ENCODE results near the gene C16orf89. TPM values are rescaled to one million over a fixed set of nuclear protein-coding genes. Genes with fewer than 3 reads are reported as not detected.
A peak's percentile ranks its signal among the peaks of the same experiment; 100 is the strongest.
"Not testable (repeated sequence)": the region's sequence is repeated elsewhere in the genome, so short reads cannot be mapped to it uniquely, and the experiment has no call there.

The C16orf89 gene, protein sequence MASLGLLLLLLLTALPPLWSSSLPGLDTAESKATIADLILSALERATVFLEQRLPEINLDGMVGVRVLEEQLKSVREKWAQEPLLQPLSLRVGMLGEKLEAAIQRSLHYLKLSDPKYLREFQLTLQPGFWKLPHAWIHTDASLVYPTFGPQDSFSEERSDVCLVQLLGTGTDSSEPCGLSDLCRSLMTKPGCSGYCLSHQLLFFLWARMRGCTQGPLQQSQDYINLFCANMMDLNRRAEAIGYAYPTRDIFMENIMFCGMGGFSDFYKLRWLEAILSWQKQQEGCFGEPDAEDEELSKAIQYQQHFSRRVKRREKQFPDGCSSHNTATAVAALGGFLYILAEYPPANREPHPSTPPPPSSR
- under 1 TPM in 1 of 2 donors, not detected in 1; 0.51 TPM for total RNA-seq
- polyA plus RNA-seq (2013, experiment 1 of 2), result 1.0 TPM
- polyA plus RNA-seq (2013, experiment 2 of 2), result 1.1 TPM
- long read RNA-seq, experiment 1, partial matches to known transcripts, result 0 of 1 reads
- long read RNA-seq, experiment 1, other reads (novel, unspliced or antisense), result 1 of 1 reads
- long read RNA-seq, experiment 2, result 0 reads
- long read RNA-seq, experiment 3, result 0 reads
- long read RNA-seq, experiment 4, result 0 reads

DNA sequence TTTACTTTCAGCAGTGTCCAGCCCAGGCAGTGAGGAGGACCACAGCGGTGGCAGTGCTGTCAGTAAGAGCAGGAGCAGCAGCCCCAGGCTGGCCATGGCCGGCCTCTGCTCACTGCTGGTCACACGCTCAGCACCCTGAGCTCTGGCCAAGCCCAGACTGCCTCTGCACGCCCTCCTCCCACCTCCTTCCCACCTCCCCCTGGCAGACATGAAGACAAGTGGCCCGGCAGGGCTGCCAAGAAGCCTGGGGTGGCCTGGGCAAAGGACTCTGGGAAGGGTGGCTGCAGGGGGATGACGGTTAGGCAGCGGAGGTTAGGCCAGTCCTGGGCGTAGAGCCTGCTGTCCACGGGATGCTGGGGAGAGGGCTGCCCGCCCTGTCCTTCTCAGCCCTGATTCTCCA lies at the start of gene C16orf89:
Gene C16orf89, minus strand, starts transcription at position 144 of the 400 bp plus-strand sequence. Its CDS starts 48 bp downstream, at position 96.
- Mint-ChIP-seq H3K4me3 (no peak within 1 kb of the TSS), H3K9me3 (no peaks in the 10 kb centered on the region), H3K36me3 (ENCODE audit: low read depth) (no peaks in the 10 kb centered on the region), H3K27me3 (ENCODE audit: insufficient read depth) (peaks cover 8% of the 10 kb centered on the region), H3K4me1 (peaks cover 2% of the 10 kb centered on the region), H3K27ac (no peak within 1 kb of the TSS)
- H3K4me1 ChIP-seq (ENCODE audit: control insufficient read depth, insufficient read depth, low read length), result no peaks in the 10 kb centered on the region
- H3K27ac ChIP-seq (ENCODE audit: low read depth, low read length), result no peak within 1 kb of the TSS
- H3K36me3 ChIP-seq (ENCODE audit: control insufficient read depth, insufficient read depth, low read length), result no peaks in the 10 kb centered on the region
- no peaks in the 10 kb centered on the region for H3K9me3 ChIP-seq (ENCODE audit: control insufficient read depth, low read length)
- TF ChIP-seq, protein P1, sequence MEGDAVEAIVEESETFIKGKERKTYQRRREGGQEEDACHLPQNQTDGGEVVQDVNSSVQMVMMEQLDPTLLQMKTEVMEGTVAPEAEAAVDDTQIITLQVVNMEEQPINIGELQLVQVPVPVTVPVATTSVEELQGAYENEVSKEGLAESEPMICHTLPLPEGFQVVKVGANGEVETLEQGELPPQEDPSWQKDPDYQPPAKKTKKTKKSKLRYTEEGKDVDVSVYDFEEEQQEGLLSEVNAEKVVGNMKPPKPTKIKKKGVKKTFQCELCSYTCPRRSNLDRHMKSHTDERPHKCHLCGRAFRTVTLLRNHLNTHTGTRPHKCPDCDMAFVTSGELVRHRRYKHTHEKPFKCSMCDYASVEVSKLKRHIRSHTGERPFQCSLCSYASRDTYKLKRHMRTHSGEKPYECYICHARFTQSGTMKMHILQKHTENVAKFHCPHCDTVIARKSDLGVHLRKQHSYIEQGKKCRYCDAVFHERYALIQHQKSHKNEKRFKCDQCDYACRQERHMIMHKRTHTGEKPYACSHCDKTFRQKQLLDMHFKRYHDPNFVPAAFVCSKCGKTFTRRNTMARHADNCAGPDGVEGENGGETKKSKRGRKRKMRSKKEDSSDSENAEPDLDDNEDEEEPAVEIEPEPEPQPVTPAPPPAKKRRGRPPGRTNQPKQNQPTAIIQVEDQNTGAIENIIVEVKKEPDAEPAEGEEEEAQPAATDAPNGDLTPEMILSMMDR (conservative IDR thresholded peaks at IDR 0.05), result no peak
- H3K9ac ChIP-seq (ENCODE audit: extremely low read depth, low read length, poor library complexity, severe bottlenecking), result no peak within 1 kb of the TSS
- 94 to 95% methylated on average over 4 to 10 of the region's 10 CpGs for WGBS, 2 experiments (ENCODE audit: insufficient coverage in 1 of 2, insufficient read length in 1 of 2)
- no peak for DNase-seq
- H3K27me3 ChIP-seq (ENCODE audit: control insufficient read depth, insufficient read depth, low read length, poor library complexity, severe bottlenecking), result no peaks in the 10 kb centered on the region
- H3K4me3 ChIP-seq (ENCODE audit: low read length), result no peak within 1 kb of the TSS

DNA sequence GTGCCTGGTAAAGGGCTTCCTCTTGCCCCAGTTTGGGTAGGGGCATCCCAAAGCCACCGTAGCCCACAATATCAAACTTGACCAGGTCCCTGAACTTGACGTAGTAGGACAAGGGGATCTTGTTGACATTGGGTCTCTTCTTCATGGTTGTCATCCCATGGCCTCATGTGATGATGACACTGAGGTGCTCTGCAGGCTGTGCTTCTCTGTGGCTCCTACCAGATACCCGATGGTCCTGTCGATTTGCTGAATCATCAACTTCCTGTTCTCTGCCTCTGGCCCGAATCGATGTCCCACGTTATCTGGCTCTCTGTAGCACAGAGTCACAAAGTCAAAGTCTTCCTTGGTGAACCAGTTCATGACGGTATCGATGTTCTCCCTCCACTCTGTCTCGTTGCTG lies 45.2 kb upstream of the C16orf89 start:
- H3K4me1 Mint-ChIP-seq; H3K4me3 Mint-ChIP-seq; H3K9ac ChIP-seq (ENCODE audit: extremely low read depth, low read length, poor library complexity, severe bottlenecking); H3K27me3 Mint-ChIP-seq (ENCODE audit: insufficient read depth); DNase-seq; H3K27ac ChIP-seq (ENCODE audit: low read depth, low read length); H3K9me3 ChIP-seq (ENCODE audit: control insufficient read depth, low read length); H3K4me3 ChIP-seq (ENCODE audit: low read length); H3K27me3 ChIP-seq (ENCODE audit: control insufficient read depth, insufficient read depth, low read length, poor library complexity, severe bottlenecking); H3K36me3 Mint-ChIP-seq (ENCODE audit: low read depth); H3K9me3 Mint-ChIP-seq; H3K27ac Mint-ChIP-seq; H3K4me1 ChIP-seq (ENCODE audit: control insufficient read depth, insufficient read depth, low read length); H3K36me3 ChIP-seq (ENCODE audit: control insufficient read depth, insufficient read depth, low read length): not testable (repeated sequence)
- WGBS, 2 experiments (ENCODE audit: insufficient coverage in 1 of 2, insufficient read length in 1 of 2), result 86 to 97% methylated on average over 4 to 8 of the region's 10 CpGs

DNA sequence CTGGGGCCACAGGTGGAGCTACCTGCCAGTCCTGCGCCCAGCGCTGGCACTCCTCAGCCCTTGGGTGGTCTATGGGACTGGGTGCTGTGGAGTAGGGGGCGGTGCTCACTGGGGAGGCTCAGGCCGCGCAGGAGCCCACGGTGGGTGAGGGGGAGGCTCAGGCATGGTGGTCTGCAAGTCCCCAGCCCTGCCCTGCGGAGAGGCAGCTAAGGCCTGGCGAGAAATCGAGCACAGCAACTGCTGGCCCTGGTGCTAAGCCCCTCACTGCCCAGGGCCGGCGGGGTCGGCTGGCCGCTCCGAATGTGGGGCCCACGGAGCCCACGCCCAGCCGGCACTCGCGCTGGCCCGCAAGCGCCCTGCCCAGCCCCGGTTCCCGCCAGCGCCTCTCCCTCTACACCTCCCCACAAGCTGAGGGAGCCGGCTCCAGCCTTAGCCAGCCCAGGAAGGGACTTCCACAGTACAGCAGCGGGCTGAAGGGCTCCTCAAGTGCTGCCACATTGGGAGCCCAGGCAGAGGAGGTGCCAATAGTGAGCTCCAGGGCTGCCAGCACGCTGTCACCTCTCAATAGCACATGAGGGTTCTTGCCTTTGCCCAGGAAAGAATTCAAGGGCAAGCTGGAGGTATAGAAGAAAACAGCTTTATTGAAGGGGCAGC lies 42.9 kb upstream of the C16orf89 start:
- Histone ChIP-seq H3K27ac (ENCODE audit: low read depth, low read length) (no peak overlapping the region), H3K4me3 (ENCODE audit: low read length) (no peak overlapping the region), H3K36me3 (ENCODE audit: control insufficient read depth, insufficient read depth, low read length) (no peaks in the 10 kb centered on the region), H3K27me3 (ENCODE audit: control insufficient read depth, insufficient read depth, low read length, poor library complexity, severe bottlenecking) (no peaks in the 10 kb centered on the region), H3K9ac (ENCODE audit: extremely low read depth, low read length, poor library complexity, severe bottlenecking) (no peak overlapping the region), H3K4me1 (ENCODE audit: control insufficient read depth, insufficient read depth, low read length) (no peaks in the 10 kb centered on the region), H3K9me3 (ENCODE audit: control insufficient read depth, low read length) (no peaks in the 10 kb centered on the region)
- Mint-ChIP-seq H3K36me3 (ENCODE audit: low read depth) (no peaks in the 10 kb centered on the region), H3K4me1 (no peaks in the 10 kb centered on the region), H3K27ac (no peak overlapping the region), H3K4me3 (no peak overlapping the region), H3K9me3 (no peaks in the 10 kb centered on the region), H3K27me3 (ENCODE audit: insufficient read depth) (no peaks in the 10 kb centered on the region)
- TF ChIP-seq, protein P1 (conservative IDR thresholded peaks at IDR 0.05), result no peak
- peak; percentile 49 for DNase-seq
- 94 to 95% methylated on average over 12 to 27 of the region's 27 CpGs for WGBS, 2 experiments (ENCODE audit: insufficient coverage in 1 of 2, insufficient read length in 1 of 2)

DNA sequence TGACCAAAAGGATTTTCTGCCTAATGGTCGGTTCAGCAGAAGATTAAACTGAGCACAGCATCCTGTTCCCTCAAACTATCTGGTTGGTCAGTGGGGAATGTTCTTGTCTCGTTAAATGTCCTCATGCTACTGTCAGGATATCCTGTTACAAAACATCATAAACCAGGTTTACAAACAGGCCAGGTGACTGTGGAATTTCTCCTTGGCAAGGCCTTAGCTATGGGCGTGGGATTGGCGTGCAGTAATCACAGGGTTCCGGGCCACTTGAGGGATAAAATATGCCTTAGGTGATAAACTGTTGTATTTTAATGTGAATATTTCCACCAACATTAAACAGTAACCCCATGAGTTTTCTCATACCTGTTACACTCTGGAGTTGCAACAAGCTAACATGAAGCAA lies 39.3 kb upstream of the C16orf89 start:
- 93% methylated on average over 3 of the region's 5 CpGs; no CpG with 5 or more reads in 1 of the 2 experiments for WGBS, 2 experiments (ENCODE audit: insufficient coverage in 1 of 2, insufficient read length in 1 of 2)
- not testable (repeated sequence) for H3K36me3 Mint-ChIP-seq (ENCODE audit: low read depth); H3K27me3 Mint-ChIP-seq (ENCODE audit: insufficient read depth)

DNA sequence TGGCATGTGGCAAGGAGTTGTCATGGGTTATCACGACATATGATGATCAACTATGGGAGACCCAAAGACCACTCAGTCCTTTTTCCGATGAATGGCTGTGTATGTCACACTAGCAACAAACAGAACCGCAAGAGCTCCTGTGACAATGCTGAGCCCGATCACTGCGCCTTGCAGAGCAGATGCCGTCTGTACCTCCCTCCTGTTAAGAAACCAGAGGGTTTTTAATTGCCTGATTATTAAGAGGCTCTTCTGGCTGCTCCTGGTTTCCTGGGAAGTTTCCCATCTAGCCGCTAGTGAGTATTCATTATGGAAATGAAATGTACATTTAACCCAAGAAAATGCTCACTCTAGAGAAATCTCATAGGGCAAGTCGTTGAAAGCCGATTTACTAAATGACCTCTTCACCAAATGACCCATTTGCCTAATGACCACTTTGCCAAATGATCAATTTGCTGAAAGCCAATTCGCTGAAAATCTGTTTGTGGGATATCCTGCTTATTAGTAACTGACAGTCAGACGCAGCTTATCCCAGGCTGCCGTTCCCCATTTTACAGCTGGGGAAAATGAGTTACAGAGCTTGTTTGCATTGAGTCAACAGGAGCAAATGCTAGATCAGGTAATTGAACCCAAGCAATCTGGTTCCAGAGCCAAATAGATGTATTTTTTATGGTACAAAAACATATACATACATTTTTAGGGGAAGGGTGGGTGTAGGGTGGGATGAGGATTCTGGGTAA lies 37.7 kb upstream of the C16orf89 start:
- not testable (repeated sequence) for H3K27me3 Mint-ChIP-seq (ENCODE audit: insufficient read depth); H3K27me3 ChIP-seq (ENCODE audit: control insufficient read depth, insufficient read depth, low read length, poor library complexity, severe bottlenecking); H3K9ac ChIP-seq (ENCODE audit: extremely low read depth, low read length, poor library complexity, severe bottlenecking); H3K27ac ChIP-seq (ENCODE audit: low read depth, low read length); H3K36me3 ChIP-seq (ENCODE audit: control insufficient read depth, insufficient read depth, low read length); H3K4me3 Mint-ChIP-seq; H3K4me3 ChIP-seq (ENCODE audit: low read length); H3K9me3 Mint-ChIP-seq; H3K4me1 ChIP-seq (ENCODE audit: control insufficient read depth, insufficient read depth, low read length); H3K36me3 Mint-ChIP-seq (ENCODE audit: low read depth); H3K27ac Mint-ChIP-seq; H3K9me3 ChIP-seq (ENCODE audit: control insufficient read depth, low read length); DNase-seq; H3K4me1 Mint-ChIP-seq
- WGBS, 2 experiments (ENCODE audit: insufficient coverage in 1 of 2, insufficient read length in 1 of 2), result 97 to 99% methylated on average over 7 to 9 of the region's 12 CpGs

More for the DNA sequence above, 39.3 kb upstream of the C16orf89 start:
- DNase-seq; H3K9ac ChIP-seq (ENCODE audit: extremely low read depth, low read length, poor library complexity, severe bottlenecking); H3K36me3 ChIP-seq (ENCODE audit: control insufficient read depth, insufficient read depth, low read length); H3K4me3 ChIP-seq (ENCODE audit: low read length); H3K27ac Mint-ChIP-seq; H3K27me3 ChIP-seq (ENCODE audit: control insufficient read depth, insufficient read depth, low read length, poor library complexity, severe bottlenecking); H3K9me3 Mint-ChIP-seq; H3K4me3 Mint-ChIP-seq; H3K4me1 ChIP-seq (ENCODE audit: control insufficient read depth, insufficient read depth, low read length); H3K27ac ChIP-seq (ENCODE audit: low read depth, low read length); H3K9me3 ChIP-seq (ENCODE audit: control insufficient read depth, low read length); H3K4me1 Mint-ChIP-seq: not testable (repeated sequence)

All from endodermal cell (in vitro differentiated cells).